Measurements from ENCODE around the gene GPC6. TPM values are rescaled to one million over a fixed set of nuclear protein-coding genes. Genes with fewer than 3 reads are reported as not detected.

Gene GPC6
- 0.09 and 0.14 TPM in 2 replicates for total RNA-seq (2011; cell fraction: chromatin; rRNA removed; ENCODE audit: low replicate concordance)
- 0.13 and 0.17 TPM in 2 replicates for total RNA-seq (2011; cell fraction: nucleolus; rRNA removed)
- 0.07 and 0.15 TPM in 2 replicates for total RNA-seq (2011; cell fraction: nucleoplasm; rRNA removed)
- under 0.01 and 0.04 TPM in 2 replicates for total RNA-seq (2014; rRNA removed)
- total RNA-seq (2014; rRNA removed; fragmentation: Illumina TruSeq; extraction: Trizol): not detected in 2 replicates
- total RNA-seq (2015; rRNA removed; fragmentation: Illumina TruSeq; extraction: Trizol): 0.04 TPM in 1 of 2 replicates, not detected in the other
- 0.07 and 0.20 TPM in 2 replicates for total RNA-seq (2021)
- polyA plus RNA-seq (2011; rRNA removed): 0.01 TPM in 1 of 2 replicates, not detected in the other
- not detected in 2 replicates for polyA plus RNA-seq (2011; cell fraction: cytosol; rRNA removed)
- polyA plus RNA-seq (2011; cell fraction: nucleus; rRNA removed): 0.10 TPM in 1 of 2 replicates, not detected in the other
- 0.01 TPM in 2 replicates for polyA plus RNA-seq (2012)
- not detected in 2 replicates for polyA plus RNA-seq (2014; fragmentation: Illumina TruSeq; extraction: Trizol)
- polyA plus RNA-seq (2014; fragmentation: Nextera tagmentation; extraction: Ambion mirVana): not detected
- 0.01 and 0.03 TPM in 2 replicates for polyA plus RNA-seq (2014; rRNA removed)
- not detected in 2 replicates for polyA minus RNA-seq (2011; rRNA and poly(A)+ RNA removed)
- not detected in 2 replicates for polyA minus RNA-seq (2011; cell fraction: cytosol; rRNA and poly(A)+ RNA removed)
- polyA minus RNA-seq (2011; cell fraction: nucleus; rRNA and poly(A)+ RNA removed): 0.67 TPM in 1 of 2 replicates, not detected in the other
- Bru-seq, nascent RNA: percentile 21 among the genes with signal in this experiment
- BruChase-seq, experiment 1, labeled RNA remaining after a 2-hour chase: percentile 20 among the genes with signal in this experiment
- percentile 24 among the genes with signal in this experiment for BruChase-seq, experiment 2, labeled RNA remaining after a 6-hour chase
- long read RNA-seq, experiment 1, partial matches to known transcripts: 0 of 11 reads
- long read RNA-seq, experiment 1, other reads (novel, unspliced or antisense): 11 of 11 reads
- long read RNA-seq, experiment 2: 0 reads
- long read RNA-seq, experiment 3: 0 reads

DNA sequence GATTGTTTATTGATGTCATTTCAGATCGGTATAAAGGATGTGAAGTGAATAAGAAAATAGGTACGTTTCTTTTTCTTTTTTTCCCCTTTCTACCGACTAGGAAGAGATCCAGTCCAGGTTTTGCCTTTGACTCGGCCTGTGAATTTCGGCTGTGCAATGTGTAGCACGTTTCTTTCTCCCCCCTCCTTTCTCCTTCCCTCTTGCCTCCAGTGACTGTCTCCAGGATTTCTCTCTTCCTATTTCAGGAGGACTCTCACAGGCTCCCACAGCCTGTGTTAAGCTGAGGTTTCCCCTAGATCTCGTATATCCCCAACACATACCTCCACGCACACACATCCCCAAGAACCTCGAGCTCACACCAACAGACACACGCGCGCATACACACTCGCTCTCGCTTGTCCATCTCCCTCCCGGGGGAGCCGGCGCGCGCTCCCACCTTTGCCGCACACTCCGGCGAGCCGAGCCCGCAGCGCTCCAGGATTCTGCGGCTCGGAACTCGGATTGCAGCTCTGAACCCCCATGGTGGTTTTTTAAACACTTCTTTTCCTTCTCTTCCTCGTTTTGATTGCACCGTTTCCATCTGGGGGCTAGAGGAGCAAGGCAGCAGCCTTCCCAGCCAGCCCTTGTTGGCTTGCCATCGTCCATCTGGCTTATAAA is at the start of gene GPC6:
TSS of gene GPC6 (plus strand) at position 185 of the 657 bp plus-strand sequence.
- H3K9ac ChIP-seq (ENCODE audit: insufficient read depth in 1 of 2, low read depth in 2 of 2, low read length in 2 of 2): peak within 1 kb of the TSS in 1 of 2 experiments; percentile 74; a peak in 2 of 4 replicates
- in situ Hi-C loops (cut with MboI) (no loop called here), intact Hi-C loops (cut with micrococcal nuclease) (loop anchor here (5.0 kb wide), 1 partner anchor 869 kb away; no protein-coding TSS in a partner anchor)
- H3K79me2 ChIP-seq (ENCODE audit: control insufficient read depth, insufficient read depth, low read length): no peaks in the 10 kb centered on the region
- H3K4me2 ChIP-seq (ENCODE audit: insufficient read depth, low read length): peak within 1 kb of the TSS; percentile 23
- no peaks in the 10 kb centered on the region for H3K36me3 ChIP-seq (ENCODE audit: control insufficient read depth, insufficient read depth, low read length)
- no TSS peak for BruUV-seq (replicated peaks)
- ATAC-seq (peak; percentile 42), DNase-seq (ENCODE audit: extremely low read depth in 1 of 4, low spot score in 3 of 4) (peak in 3 of 4 experiments; percentile 64 to 66 (median 66)), FAIRE-seq (no peak)
- WGBS (ENCODE audit: insufficient coverage, low coverage, missing lambda C conversion rate): 8% methylated on average over 31 of the region's 31 CpGs
- H3K4me1 ChIP-seq (replicated peaks in 1 of 2; ENCODE audit: control insufficient read depth in 2 of 2, insufficient read depth in 2 of 2, low read length in 2 of 2): peaks cover 0 to 19% of the 10 kb centered on the region in 2 experiments; a peak in 2 of 5 replicates
- H3K9me3 ChIP-seq (replicated peaks; ENCODE audit: control insufficient read depth, insufficient read depth, low read depth, low read length): no peaks in the 10 kb centered on the region
- peak within 1 kb of the TSS; percentile 0; the same call in 1 of the 2 replicates for H2AFZ ChIP-seq (ENCODE audit: low read depth, low read length)
- no peak within 1 kb of the TSS for H3K27ac ChIP-seq (ENCODE audit: extremely low read depth, low read depth, low read length)
- H3K4me3 ChIP-seq: peak within 1 kb of the TSS; percentile 10
- H3K27me3 ChIP-seq (ENCODE audit: control insufficient read depth in 2 of 2, insufficient read depth in 2 of 2, low read length in 2 of 2): peaks cover 30 to 31% of the 10 kb centered on the region in 2 experiments; a peak in 4 of 5 replicates
- ChIA-PET CTCF (ENCODE audit: low intra/inter-chr PET ratio) (no interaction called here), POLR2A (interaction anchor here (0.9 to 1.7 kb wide), 6 partner anchors 9 to 23 kb away, joined by 3 to 5 read pairs (median 4); no protein-coding TSS in a partner anchor)
- H3K9me1 ChIP-seq (ENCODE audit: control insufficient read depth, insufficient read depth, low read length): no peaks in the 10 kb centered on the region
- no peaks in the 10 kb centered on the region for H4K20me1 ChIP-seq (replicated peaks; ENCODE audit: control insufficient read depth, insufficient read depth, low read length)
- TF ChIP-seq HIVEP1 (CRISPR knock-in tag; IDR thresholded peaks at IDR 0.05) (no peak), NRF1 (conservative IDR thresholded peaks at IDR 0.05 in 1 of 2, IDR thresholded peaks at IDR 0.05 in 1 of 2) (no peak), ELF1 (tag; IDR thresholded peaks at IDR 0.05) (0 out of 2 replicates have a peak, but pooled peaks have one; percentile 32), ZNF551 (CRISPR knock-in tag; IDR thresholded peaks at IDR 0.05) (no peak), ZNF124 (CRISPR knock-in tag; IDR thresholded peaks at IDR 0.05) (no peak), CREM (IDR thresholded peaks at IDR 0.05; ENCODE audit: low read depth) (0 out of 2 replicates have a peak, but pooled peaks have one; percentile 8)
- TF ChIP-seq, protein P1, sequence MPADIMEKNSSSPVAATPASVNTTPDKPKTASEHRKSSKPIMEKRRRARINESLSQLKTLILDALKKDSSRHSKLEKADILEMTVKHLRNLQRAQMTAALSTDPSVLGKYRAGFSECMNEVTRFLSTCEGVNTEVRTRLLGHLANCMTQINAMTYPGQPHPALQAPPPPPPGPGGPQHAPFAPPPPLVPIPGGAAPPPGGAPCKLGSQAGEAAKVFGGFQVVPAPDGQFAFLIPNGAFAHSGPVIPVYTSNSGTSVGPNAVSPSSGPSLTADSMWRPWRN (IDR thresholded peaks at IDR 0.05; ENCODE audit: low read depth): no peak
- TF ChIP-seq, protein P2, sequence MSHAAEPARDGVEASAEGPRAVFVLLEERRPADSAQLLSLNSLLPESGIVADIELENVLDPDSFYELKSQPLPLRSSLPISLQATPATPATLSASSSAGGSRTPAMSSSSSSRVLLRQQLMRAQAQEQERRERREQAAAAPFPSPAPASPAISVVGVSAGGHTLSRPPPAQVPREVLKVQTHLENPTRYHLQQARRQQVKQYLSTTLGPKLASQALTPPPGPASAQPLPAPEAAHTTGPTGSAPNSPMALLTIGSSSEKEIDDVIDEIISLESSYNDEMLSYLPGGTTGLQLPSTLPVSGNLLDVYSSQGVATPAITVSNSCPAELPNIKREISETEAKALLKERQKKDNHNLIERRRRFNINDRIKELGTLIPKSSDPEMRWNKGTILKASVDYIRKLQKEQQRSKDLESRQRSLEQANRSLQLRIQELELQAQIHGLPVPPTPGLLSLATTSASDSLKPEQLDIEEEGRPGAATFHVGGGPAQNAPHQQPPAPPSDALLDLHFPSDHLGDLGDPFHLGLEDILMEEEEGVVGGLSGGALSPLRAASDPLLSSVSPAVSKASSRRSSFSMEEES (CRISPR knock-in tag; IDR thresholded peaks at IDR 0.05): no peak
- TF ChIP-seq, protein P3, sequence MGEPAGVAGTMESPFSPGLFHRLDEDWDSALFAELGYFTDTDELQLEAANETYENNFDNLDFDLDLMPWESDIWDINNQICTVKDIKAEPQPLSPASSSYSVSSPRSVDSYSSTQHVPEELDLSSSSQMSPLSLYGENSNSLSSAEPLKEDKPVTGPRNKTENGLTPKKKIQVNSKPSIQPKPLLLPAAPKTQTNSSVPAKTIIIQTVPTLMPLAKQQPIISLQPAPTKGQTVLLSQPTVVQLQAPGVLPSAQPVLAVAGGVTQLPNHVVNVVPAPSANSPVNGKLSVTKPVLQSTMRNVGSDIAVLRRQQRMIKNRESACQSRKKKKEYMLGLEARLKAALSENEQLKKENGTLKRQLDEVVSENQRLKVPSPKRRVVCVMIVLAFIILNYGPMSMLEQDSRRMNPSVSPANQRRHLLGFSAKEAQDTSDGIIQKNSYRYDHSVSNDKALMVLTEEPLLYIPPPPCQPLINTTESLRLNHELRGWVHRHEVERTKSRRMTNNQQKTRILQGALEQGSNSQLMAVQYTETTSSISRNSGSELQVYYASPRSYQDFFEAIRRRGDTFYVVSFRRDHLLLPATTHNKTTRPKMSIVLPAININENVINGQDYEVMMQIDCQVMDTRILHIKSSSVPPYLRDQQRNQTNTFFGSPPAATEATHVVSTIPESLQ (CRISPR knock-in tag; IDR thresholded peaks at IDR 0.05): no peak
- TF ChIP-seq, protein P4, sequence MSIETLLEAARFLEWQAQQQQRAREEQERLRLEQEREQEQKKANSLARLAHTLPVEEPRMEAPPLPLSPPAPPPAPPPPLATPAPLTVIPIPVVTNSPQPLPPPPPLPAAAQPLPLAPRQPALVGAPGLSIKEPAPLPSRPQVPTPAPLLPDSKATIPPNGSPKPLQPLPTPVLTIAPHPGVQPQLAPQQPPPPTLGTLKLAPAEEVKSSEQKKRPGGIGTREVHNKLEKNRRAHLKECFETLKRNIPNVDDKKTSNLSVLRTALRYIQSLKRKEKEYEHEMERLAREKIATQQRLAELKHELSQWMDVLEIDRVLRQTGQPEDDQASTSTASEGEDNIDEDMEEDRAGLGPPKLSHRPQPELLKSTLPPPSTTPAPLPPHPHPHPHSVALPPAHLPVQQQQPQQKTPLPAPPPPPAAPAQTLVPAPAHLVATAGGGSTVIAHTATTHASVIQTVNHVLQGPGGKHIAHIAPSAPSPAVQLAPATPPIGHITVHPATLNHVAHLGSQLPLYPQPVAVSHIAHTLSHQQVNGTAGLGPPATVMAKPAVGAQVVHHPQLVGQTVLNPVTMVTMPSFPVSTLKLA (conservative IDR thresholded peaks at IDR 0.05): no peak
